SK-N-SH (cell line): ENCODE data around the gene SH3GLB1. TPM values are rescaled to one million over a fixed set of nuclear protein-coding genes. Genes with fewer than 3 reads are reported as not detected.

Experiments
- CTCF ChIA-PET: fragments of 300-600, 350-600 bp; formaldehyde crosslinking; extraction: SDS; loops from one replicate; lab custom pipeline; 2021; lab: Yijun Ruan, JAX
- POLR2A ChIA-PET: fragments of 350-600 bp; sonication (Branson Sonifier 250); formaldehyde crosslinking; extraction: SDS; loops from one replicate; lab custom pipeline; 2020; ENCODE audit warnings: antibody characterized with exemption, inconsistent platforms; lab: Yijun Ruan, JAX
- DNase-seq: peaks from one replicate; pipeline ENCODE4 v3.0.0; 2012
- H2AFZ ChIP-seq: fragments of 200-600 bp; sonication (generic); 2 replicates; pipeline ENCODE4 v1.8.1; 2016; ENCODE audit warnings: antibody characterized with exemption, mild to moderate bottlenecking, low read depth
- H3F3A ChIP-seq: fragments of 200-600 bp; sonication (generic); replicated peaks from 2 replicates; pipeline ENCODE3; 2016; ENCODE audit warnings: antibody characterized with exemption, mild to moderate bottlenecking; ENCODE audit not compliant: insufficient read depth
- H3K27ac ChIP-seq, 2 experiments: fragments of 200-500 bp in 1 of 2; fragments of 200-600 bp in 1 of 2; sonication (Bioruptor generic) in 1 of 2; sonication (generic), shearing (Covaris generic) in 1 of 2; 2 replicates each; pipeline versions ENCODE4 v1.5.1 to v1.6.1; 2014 to 2016; ENCODE audit warnings: low read depth in 2 of 2, inconsistent platforms in 1 of 2, low read length in 1 of 2, mild to moderate bottlenecking in 1 of 2, mixed read lengths in 1 of 2
- H3K27me3 ChIP-seq: fragments of 200-600 bp; sonication (generic), shearing (Covaris generic); 2 replicates; pipeline ENCODE4 v1.6.1; 2016; ENCODE audit warnings: mixed run types; ENCODE audit not compliant: insufficient read depth
- H3K36me3 ChIP-seq, 2 experiments: fragments of 200-500 bp in 1 of 2; fragments of 200-600 bp in 1 of 2; sonication (Bioruptor generic) in 1 of 2; sonication (generic) in 1 of 2; replicated peaks in 1 of 2; 2 replicates each; pipeline versions ENCODE3 to v1.5.1; 2014 to 2016; ENCODE audit warnings: low read length in 1 of 2, mild to moderate bottlenecking in 1 of 2; ENCODE audit not compliant: insufficient read depth in 2 of 2, control insufficient read depth in 1 of 2
- H3K4me1 ChIP-seq, 2 experiments: fragments of 200-500 bp in 1 of 2; fragments of 200-600 bp in 1 of 2; sonication (Bioruptor generic) in 1 of 2; sonication (generic), shearing (Covaris generic) in 1 of 2; 2 replicates each; pipeline versions ENCODE4 v1.5.1 to v1.6.1; 2014 to 2016; ENCODE audit warnings: low read depth in 1 of 2, low read length in 1 of 2, mixed run types in 1 of 2; ENCODE audit not compliant: insufficient read depth in 2 of 2, control insufficient read depth in 1 of 2
- H3K4me2 ChIP-seq: fragments of 200-600 bp; sonication (generic), shearing (Covaris generic); 2 replicates; pipeline ENCODE4 v1.6.1; 2017; ENCODE audit warnings: mixed run types
- H3K4me3 ChIP-seq, 2 experiments: fragments of 200-500 bp in 1 of 2; fragments of 200-600 bp in 1 of 2; sonication (Bioruptor generic) in 1 of 2; sonication (generic), shearing (Covaris generic) in 1 of 2; 2 replicates each; pipeline versions ENCODE4 v1.5.1 to v1.8.1; 2014 to 2016; ENCODE audit warnings: low read depth in 2 of 2, inconsistent platforms in 1 of 2, low read length in 1 of 2, mild to moderate bottlenecking in 1 of 2, mixed read lengths in 1 of 2, moderate library complexity in 1 of 2
- H3K79me2 ChIP-seq: fragments of 200-600 bp; sonication (generic); 2 replicates; pipeline ENCODE4 v1.8.1; 2017; ENCODE audit warnings: mild to moderate bottlenecking; ENCODE audit not compliant: insufficient read depth
- H3K9ac ChIP-seq: fragments of 200-600 bp; sonication (generic); 2 replicates; pipeline ENCODE4 v1.6.1; 2017; ENCODE audit warnings: mixed run types
- H3K9me2 ChIP-seq: fragments of 200-600 bp; sonication (generic); 2 replicates; pipeline ENCODE4 v1.6.1; 2017; ENCODE audit warnings: mixed run types
- H3K9me3 ChIP-seq: fragments of 200-600 bp; sonication (generic); 2 replicates; pipeline ENCODE4 v1.6.1; 2017; ENCODE audit warnings: mixed run types, mild to moderate bottlenecking, moderate library complexity
- H4K20me1 ChIP-seq: fragments of 200-600 bp; sonication (generic); 2 replicates; pipeline ENCODE4 v1.6.1; 2017; ENCODE audit warnings: mild to moderate bottlenecking, mixed run types; ENCODE audit not compliant: insufficient read depth
- ELF1 ChIP-seq: IDR thresholded peaks from 2 replicates; pipeline ENCODE4 v1.4.0; 2012
- EZH2phosphoT487 ChIP-seq: fragments of 200-600 bp; sonication (generic); IDR thresholded peaks from 2 replicates; pipeline ENCODE4 v1.6.1; 2017; ENCODE audit warnings: low read depth, mixed run types, mild to moderate bottlenecking, antibody characterized with exemption, moderate library complexity, borderline replicate concordance
- GATA2 ChIP-seq: sonication (generic); formaldehyde crosslinking; IDR thresholded peaks from 2 replicates; pipeline ENCODE4 v1.5.0; 2020; ENCODE audit warnings: mild to moderate bottlenecking, missing genetic modification reagents
- JUND ChIP-seq: IDR thresholded peaks from 2 replicates; pipeline ENCODE4 v1.4.0; 2012
- NFIC ChIP-seq: IDR thresholded peaks from 2 replicates; pipeline ENCODE4 v1.4.0; 2012; ENCODE audit warnings: borderline replicate concordance
- NRF1 ChIP-seq: IDR thresholded peaks from 2 replicates; pipeline ENCODE4 v1.6.1; 2012; ENCODE audit warnings: low read depth, mild to moderate bottlenecking, low read length
- RCOR1 ChIP-seq: fragments of 150-350 bp; IDR thresholded peaks from 2 replicates; pipeline ENCODE4 v1.6.1; 2017; ENCODE audit warnings: antibody characterized with exemption, low read length
- RXRA ChIP-seq: IDR thresholded peaks from 2 replicates; pipeline ENCODE4 v1.4.0; 2012; ENCODE audit warnings: low read depth, mild to moderate bottlenecking, borderline replicate concordance
- SMC3 ChIP-seq: IDR thresholded peaks from 2 replicates; pipeline ENCODE4 v1.6.1; 2012; ENCODE audit warnings: low read depth, low read length, improper control_type of control experiment
- TCF12 ChIP-seq: IDR thresholded peaks from 2 replicates; pipeline ENCODE4 v1.4.0; 2012
- TEAD4 ChIP-seq: IDR thresholded peaks from 2 replicates; pipeline ENCODE4 v1.4.0; 2012; ENCODE audit warnings: mild to moderate bottlenecking, borderline replicate concordance; ENCODE audit not compliant: insufficient read depth
- YY1 ChIP-seq: IDR thresholded peaks from 2 replicates; pipeline ENCODE4 v1.4.0; 2012; ENCODE audit warnings: low read depth, mild to moderate bottlenecking
- WGBS: methylation state at CpG from one replicate; pipeline ENCODE4 v1.1.6; 2017; ENCODE audit warnings: low lambda C conversion rate; 5-methylcytosine and 5-hydroxymethylcytosine counted together
- polyA plus RNA-seq, 3 experiments: library from polyadenylated mRNA; depleted of rRNA; stranded (reverse); fragments of >200 nt; gene quantifications; 2 replicates each; pipeline ENCODE4 v1.2.3, GENCODE V29; 2012
- TF ChIP-seq, protein P1 (sequence below): fragments of 150-350 bp; IDR thresholded peaks from 2 replicates; pipeline ENCODE4 v1.6.1; 2016; ENCODE audit warnings: mild to moderate bottlenecking, low read depth, low read length
- TF ChIP-seq, protein P2 (sequence below): IDR thresholded peaks from 2 replicates; pipeline ENCODE4 v1.4.0; 2012; ENCODE audit warnings: low read depth

SH3GLB1 gene
- polyA plus RNA-seq, 1 of the 3 experiments (the other 2 are of a cell fraction): 13.2 TPM

GRCh38 chr1:86764523-86764922 is 60.1 kb downstream of the SH3GLB1 start:
- peaks cover 0 to 2% of the 10 kb centered on the region in 2 experiments; a peak in 1 of 4 replicates for H3K4me1 ChIP-seq
- H3K9me3 ChIP-seq: no peaks in the 10 kb centered on the region
- no peak overlapping the region for H3K27ac ChIP-seq
- no peak for DNase-seq
- POLR2A ChIA-PET: no interaction called here
- CTCF ChIA-PET: interaction anchor here (1.2 kb wide), 1 partner anchor 261 kb away, joined by 3 read pairs; no protein-coding TSS in a partner anchor
- H3F3A ChIP-seq: no peaks in the 10 kb centered on the region
- no peak overlapping the region for H3K4me2 ChIP-seq
- H3K4me3 ChIP-seq: no peak overlapping the region
- no peak overlapping the region for H3K9ac ChIP-seq
- H3K36me3 ChIP-seq: no peaks in the 10 kb centered on the region
- H2AFZ ChIP-seq: no peak overlapping the region
- H3K79me2 ChIP-seq: no peaks in the 10 kb centered on the region
- no peaks in the 10 kb centered on the region for H4K20me1 ChIP-seq
- 50% methylated on average over 1 of the region's 1 CpG for WGBS
- H3K9me2 ChIP-seq: no peaks in the 10 kb centered on the region
- no peaks in the 10 kb centered on the region for H3K27me3 ChIP-seq
- no peak for TF ChIP-seq GATA2 (CRISPR knock-in tag)

GRCh38 chr1:86765073-86765472 is 60.7 kb downstream of the SH3GLB1 start:
- Histone ChIP-seq H3K9me2 (no peaks in the 10 kb centered on the region), H3K9me3 (no peaks in the 10 kb centered on the region), H4K20me1 (no peaks in the 10 kb centered on the region), H3K36me3 (no peaks in the 10 kb centered on the region), H3K27me3 (no peaks in the 10 kb centered on the region), H3K4me2 (no peak overlapping the region), H2AFZ (no peak overlapping the region), H3K27ac (no peak overlapping the region), H3F3A (no peaks in the 10 kb centered on the region), H3K4me1 (peaks cover 0 to 2% of the 10 kb centered on the region in 2 experiments; a peak in 1 of 4 replicates), H3K4me3 (no peak overlapping the region), H3K9ac (no peak overlapping the region), H3K79me2 (no peaks in the 10 kb centered on the region)
- WGBS: 16% methylated on average over 2 of the region's 2 CpGs
- no peak for TF ChIP-seq TCF12
- no peak for TF ChIP-seq RCOR1
- TF ChIP-seq NRF1: no peak
- no peak for TF ChIP-seq YY1
- no peak for TF ChIP-seq JUND
- TF ChIP-seq, protein P1, sequence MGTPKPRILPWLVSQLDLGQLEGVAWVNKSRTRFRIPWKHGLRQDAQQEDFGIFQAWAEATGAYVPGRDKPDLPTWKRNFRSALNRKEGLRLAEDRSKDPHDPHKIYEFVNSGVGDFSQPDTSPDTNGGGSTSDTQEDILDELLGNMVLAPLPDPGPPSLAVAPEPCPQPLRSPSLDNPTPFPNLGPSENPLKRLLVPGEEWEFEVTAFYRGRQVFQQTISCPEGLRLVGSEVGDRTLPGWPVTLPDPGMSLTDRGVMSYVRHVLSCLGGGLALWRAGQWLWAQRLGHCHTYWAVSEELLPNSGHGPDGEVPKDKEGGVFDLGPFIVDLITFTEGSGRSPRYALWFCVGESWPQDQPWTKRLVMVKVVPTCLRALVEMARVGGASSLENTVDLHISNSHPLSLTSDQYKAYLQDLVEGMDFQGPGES: no peak
- no peak for TF ChIP-seq RXRA
- no peak for TF ChIP-seq NFIC
- no peak for TF ChIP-seq EZH2phosphoT487
- no peak for TF ChIP-seq SMC3
- TF ChIP-seq GATA2 (CRISPR knock-in tag): no peak
- no peak for TF ChIP-seq ELF1
- TF ChIP-seq, protein P2, sequence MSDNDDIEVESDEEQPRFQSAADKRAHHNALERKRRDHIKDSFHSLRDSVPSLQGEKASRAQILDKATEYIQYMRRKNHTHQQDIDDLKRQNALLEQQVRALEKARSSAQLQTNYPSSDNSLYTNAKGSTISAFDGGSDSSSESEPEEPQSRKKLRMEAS: no peak
- no peak for TF ChIP-seq TEAD4
- no peak for DNase-seq
- CTCF ChIA-PET: interaction anchor here (1.2 kb wide), 1 partner anchor 261 kb away, joined by 3 read pairs; no protein-coding TSS in a partner anchor
- POLR2A ChIA-PET: no interaction called here
